HepG2 (cell line): ENCODE measurements around the gene RHBDL1. TPM values are rescaled to one million over a fixed set of nuclear protein-coding genes. Genes with fewer than 3 reads are reported as not detected.

ENCODE experiments used
- CCAR2 ChIP-seq: fragments of 200-400 bp; formaldehyde crosslinking; optimal IDR thresholded peaks from 2 replicates; pipeline ENCODE3; 2018; ENCODE audit warnings: low read depth, mild to moderate bottlenecking, low read length, moderate library complexity
- HIVEP1 ChIP-seq: sonication (generic); formaldehyde crosslinking; IDR thresholded peaks from 2 replicates; pipeline ENCODE4 v1.4.0; 2020; ENCODE audit warnings: mild to moderate bottlenecking, missing genetic modification reagents
- PHB2 ChIP-seq: fragments of 450-650 bp; IDR thresholded peaks from 2 replicates; pipeline ENCODE4 v1.6.1; 2018; ENCODE audit not compliant: partially characterized antibody
- ZSCAN21 ChIP-seq: sonication (generic); formaldehyde crosslinking; IDR thresholded peaks from 2 replicates; pipeline ENCODE4 v1.8.0; 2022; ENCODE audit warnings: mild to moderate bottlenecking, missing genetic modification reagents, moderate library complexity, borderline replicate concordance
- polyA plus RNA-seq, 8 experiments: library from polyadenylated mRNA; depleted of rRNA in 3 of 8; stranded (reverse) in 7 of 8; unstranded in 1 of 8; fragments of >200 nt; fragmentation: Illumina TruSeq in 4 of 8; extraction: Trizol in 4 of 8; gene quantifications; 2 replicates each; pipeline versions ENCODE4 v1.2.1 to v1.2.3, GENCODE V29; 2011 to 2016; ENCODE audit warnings: low read depth in 4 of 8, missing spikeins in 1 of 8, mixed read lengths in 1 of 8; ENCODE audit not compliant: insufficient read depth in 1 of 8
- total RNA-seq, 5 experiments: library from RNA; depleted of rRNA; stranded (reverse); fragments of >200 nt; fragmentation: Illumina TruSeq; extraction: Trizol; gene quantifications; 2 replicates each; pipeline ENCODE4 v1.2.3, GENCODE V29; 2016; ENCODE audit warnings: low read depth in 1 of 5
- TF ChIP-seq, protein P1 (sequence below): sonication (generic); formaldehyde crosslinking; IDR thresholded peaks from 2 replicates; pipeline ENCODE4 v1.5.1; 2020; ENCODE audit warnings: mild to moderate bottlenecking, missing genetic modification reagents, moderate library complexity
- TF ChIP-seq, protein P2 (sequence below): sonication (generic); formaldehyde crosslinking; IDR thresholded peaks from 2 replicates; pipeline ENCODE4 v1.4.0; 2020; ENCODE audit warnings: missing genetic modification reagents

RHBDL1 gene
- total and polyA plus RNA-seq, 2 of the 13 experiments (the other 11 are each of a cell fraction or from before 2014, with no cell fraction given): 1.8 to 3.8 TPM

DNA sequence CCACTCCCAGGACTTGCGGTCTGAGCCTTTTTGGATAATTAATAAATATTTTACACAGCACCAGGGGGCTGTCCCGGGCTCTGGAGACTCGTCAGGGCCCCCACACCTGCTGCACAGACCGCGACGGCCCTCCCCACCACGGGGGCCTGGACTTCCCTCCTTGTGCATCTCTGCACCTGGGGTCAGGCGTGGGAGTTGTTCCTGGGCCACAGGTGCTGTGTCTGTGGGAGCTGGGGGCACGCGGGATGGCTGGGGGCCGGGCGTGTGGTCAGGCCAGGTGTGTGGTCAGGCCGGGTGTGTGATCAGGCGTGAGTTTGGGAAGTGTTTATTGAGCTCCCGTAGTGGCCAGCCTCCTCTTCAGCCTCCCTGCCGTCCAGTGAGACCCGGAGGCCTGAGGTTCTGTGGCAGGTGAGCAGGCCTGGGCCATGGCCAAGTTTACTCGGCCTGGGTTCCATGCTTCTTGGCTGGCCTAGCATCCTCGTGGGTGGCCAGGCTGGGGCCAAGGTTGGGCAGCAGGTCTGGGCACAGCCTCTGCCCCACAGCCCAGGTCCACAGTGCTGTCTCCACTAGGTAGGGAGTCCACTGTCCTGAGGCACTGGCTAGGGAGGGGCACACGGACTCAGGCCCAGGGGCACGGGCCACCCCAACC, 2.9 kb downstream of the RHBDL1 start (continued):
- TF ChIP-seq, protein P1, sequence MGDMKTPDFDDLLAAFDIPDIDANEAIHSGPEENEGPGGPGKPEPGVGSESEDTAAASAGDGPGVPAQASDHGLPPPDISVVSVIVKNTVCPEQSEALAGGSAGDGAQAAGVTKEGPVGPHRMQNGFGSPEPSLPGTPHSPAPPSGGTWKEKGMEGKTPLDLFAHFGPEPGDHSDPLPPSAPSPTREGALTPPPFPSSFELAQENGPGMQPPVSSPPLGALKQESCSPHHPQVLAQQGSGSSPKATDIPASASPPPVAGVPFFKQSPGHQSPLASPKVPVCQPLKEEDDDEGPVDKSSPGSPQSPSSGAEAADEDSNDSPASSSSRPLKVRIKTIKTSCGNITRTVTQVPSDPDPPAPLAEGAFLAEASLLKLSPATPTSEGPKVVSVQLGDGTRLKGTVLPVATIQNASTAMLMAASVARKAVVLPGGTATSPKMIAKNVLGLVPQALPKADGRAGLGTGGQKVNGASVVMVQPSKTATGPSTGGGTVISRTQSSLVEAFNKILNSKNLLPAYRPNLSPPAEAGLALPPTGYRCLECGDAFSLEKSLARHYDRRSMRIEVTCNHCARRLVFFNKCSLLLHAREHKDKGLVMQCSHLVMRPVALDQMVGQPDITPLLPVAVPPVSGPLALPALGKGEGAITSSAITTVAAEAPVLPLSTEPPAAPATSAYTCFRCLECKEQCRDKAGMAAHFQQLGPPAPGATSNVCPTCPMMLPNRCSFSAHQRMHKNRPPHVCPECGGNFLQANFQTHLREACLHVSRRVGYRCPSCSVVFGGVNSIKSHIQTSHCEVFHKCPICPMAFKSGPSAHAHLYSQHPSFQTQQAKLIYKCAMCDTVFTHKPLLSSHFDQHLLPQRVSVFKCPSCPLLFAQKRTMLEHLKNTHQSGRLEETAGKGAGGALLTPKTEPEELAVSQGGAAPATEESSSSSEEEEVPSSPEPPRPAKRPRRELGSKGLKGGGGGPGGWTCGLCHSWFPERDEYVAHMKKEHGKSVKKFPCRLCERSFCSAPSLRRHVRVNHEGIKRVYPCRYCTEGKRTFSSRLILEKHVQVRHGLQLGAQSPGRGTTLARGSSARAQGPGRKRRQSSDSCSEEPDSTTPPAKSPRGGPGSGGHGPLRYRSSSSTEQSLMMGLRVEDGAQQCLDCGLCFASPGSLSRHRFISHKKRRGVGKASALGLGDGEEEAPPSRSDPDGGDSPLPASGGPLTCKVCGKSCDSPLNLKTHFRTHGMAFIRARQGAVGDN (CRISPR knock-in tag): peak; percentile 3; the same call in 1 of the 2 replicates
- TF ChIP-seq, protein P2, sequence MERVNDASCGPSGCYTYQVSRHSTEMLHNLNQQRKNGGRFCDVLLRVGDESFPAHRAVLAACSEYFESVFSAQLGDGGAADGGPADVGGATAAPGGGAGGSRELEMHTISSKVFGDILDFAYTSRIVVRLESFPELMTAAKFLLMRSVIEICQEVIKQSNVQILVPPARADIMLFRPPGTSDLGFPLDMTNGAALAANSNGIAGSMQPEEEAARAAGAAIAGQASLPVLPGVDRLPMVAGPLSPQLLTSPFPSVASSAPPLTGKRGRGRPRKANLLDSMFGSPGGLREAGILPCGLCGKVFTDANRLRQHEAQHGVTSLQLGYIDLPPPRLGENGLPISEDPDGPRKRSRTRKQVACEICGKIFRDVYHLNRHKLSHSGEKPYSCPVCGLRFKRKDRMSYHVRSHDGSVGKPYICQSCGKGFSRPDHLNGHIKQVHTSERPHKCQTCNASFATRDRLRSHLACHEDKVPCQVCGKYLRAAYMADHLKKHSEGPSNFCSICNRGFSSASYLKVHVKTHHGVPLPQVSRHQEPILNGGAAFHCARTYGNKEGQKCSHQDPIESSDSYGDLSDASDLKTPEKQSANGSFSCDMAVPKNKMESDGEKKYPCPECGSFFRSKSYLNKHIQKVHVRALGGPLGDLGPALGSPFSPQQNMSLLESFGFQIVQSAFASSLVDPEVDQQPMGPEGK (CRISPR knock-in tag): peak; percentile 22; the same call in 1 of the 2 replicates
- TF ChIP-seq PHB2 (no peak), CCAR2 (no peak), HIVEP1 (CRISPR knock-in tag) (no peak), ZSCAN21 (0 out of 2 replicates have a peak, but pooled peaks have one; percentile 6)
